ENCODE results near the gene FAT4.

- TF ChIP-seq POLR2A (IDR thresholded peaks at IDR 0.05; ENCODE audit: low read length) (no peak), GATA1 (IDR thresholded peaks at IDR 0.05; ENCODE audit: low read depth, low read length) (no peak)
Observed at GRCh38 chr4:125268068-125268755, 46.5 kb upstream of the FAT4 start.
